Measurements from ENCODE around the gene UTF1. TPM values are rescaled to one million over a fixed set of nuclear protein-coding genes. Genes with fewer than 3 reads are reported as not detected.
"Not testable (repeated sequence)": the region's sequence is repeated elsewhere in the genome, so short reads cannot be mapped to it uniquely, and the experiment has no call there.

Gene UTF1
- total RNA-seq, 1 donor, result not detected

DNA sequence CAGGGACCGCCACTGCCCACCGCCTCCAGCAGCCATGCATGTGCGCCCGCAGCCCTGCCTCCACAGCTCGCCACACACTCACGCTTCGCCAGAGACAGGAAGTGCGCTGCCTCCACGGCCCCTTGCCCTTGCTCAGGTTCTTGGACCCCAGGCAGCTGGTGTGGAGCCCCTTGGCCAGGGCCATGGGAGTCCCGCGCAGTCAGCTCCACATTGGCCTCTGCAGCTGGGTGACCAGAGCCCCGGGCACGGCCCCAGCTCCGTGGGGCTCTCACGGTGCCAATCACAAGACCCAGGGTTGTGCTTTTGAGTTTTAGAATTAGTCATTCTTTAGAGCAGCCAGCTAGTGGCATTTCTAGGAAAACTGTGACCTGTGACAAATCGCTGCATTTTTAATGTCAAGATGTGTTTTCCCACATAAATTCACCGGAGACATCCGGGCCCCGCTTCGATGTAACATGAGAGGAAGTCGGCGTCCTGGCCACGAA, 4.3 kb upstream of the UTF1 start:
- Histone ChIP-seq H3K27me3 (ENCODE audit: insufficient read depth, low read length) (peaks cover 26% of the 10 kb centered on the region), H3K4me3 (ENCODE audit: low read length) (no peak overlapping the region), H3K4me1 (ENCODE audit: insufficient read depth, low read length) (no peaks in the 10 kb centered on the region), H3K9me3 (ENCODE audit: low read depth, low read length) (no peaks in the 10 kb centered on the region)

GRCh38 chr10:133226251-133226808, 3.7 kb upstream of the UTF1 start:
- Histone ChIP-seq H3K4me1 (ENCODE audit: insufficient read depth, low read length) (no peaks in the 10 kb centered on the region), H3K4me3 (ENCODE audit: low read length) (no peak overlapping the region), H3K9me3 (ENCODE audit: low read depth, low read length) (no peaks in the 10 kb centered on the region), H3K27me3 (ENCODE audit: insufficient read depth, low read length) (peaks cover 28% of the 10 kb centered on the region)

DNA sequence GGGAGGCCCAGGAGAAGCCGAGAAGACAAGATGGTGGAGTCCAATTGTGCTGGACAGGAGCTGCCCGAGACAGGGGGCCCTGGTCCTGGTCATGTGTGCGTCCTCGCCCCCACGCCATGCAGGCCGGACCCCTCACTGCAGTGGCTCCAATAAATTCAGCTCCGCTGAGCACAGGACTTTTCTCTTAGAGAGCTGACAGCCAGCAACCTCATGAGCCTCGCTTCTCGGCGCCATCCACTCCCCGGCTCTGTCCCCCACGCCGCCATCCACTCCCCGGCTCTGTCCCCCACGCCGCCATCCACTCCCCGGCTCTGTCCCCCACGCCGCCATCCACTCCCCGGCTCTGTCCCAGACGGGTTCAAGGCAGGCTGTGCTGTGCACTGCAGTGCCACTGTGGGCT, 2.8 kb upstream of the UTF1 start:
- H3K4me3 ChIP-seq (ENCODE audit: low read length), result no peak overlapping the region
- H3K27me3 ChIP-seq (ENCODE audit: insufficient read depth, low read length), result peaks cover 37% of the 10 kb centered on the region

DNA sequence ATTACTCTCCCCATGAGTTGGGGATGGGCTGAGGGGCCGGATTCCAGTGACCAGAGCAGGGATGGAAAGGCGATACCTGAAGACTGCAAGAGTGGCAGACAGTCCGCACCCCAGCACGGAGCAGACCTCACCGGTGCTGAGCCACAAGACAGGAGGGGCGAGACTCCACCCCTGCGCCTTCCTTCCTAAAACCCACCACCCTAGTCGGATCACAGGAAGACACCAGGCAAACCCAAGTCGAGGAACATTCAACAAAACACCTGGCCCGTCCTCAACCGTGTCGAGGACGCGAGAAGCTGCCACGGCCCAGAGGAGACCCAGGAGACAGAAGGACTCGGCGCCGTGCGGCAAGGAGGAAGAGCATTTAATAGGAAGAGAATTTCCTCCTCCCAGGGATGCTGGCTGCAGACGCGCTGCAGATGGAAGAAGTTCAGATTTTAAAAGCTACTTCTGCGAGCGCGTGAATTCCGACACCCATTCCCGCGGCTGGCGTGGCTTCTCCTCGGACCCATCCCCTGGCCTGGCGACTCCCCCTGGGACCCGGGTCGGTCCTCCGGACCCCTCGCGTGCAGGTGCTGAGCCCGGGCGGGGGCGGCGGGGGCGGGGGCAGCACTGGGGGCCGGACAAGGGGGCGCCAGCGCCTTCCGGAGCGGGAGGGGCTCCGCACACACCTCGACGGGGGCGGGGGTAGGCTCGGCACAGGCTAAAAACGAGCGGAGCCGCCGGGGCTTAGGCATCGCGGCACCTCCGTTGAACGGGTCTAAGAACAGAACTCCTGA, 563 bp upstream of the UTF1 start:
- Histone ChIP-seq H3K4me1 (ENCODE audit: insufficient read depth, low read length) (no peaks in the 10 kb centered on the region), H3K9me3 (ENCODE audit: low read depth, low read length) (no peaks in the 10 kb centered on the region), H3K4me3 (ENCODE audit: low read length) (no peak overlapping the region), H3K27me3 (ENCODE audit: insufficient read depth, low read length) (peaks cover 47% of the 10 kb centered on the region)

More for the DNA sequence above, 2.8 kb upstream of the UTF1 start:
- no peaks in the 10 kb centered on the region for H3K4me1 ChIP-seq (ENCODE audit: insufficient read depth, low read length)
- no peaks in the 10 kb centered on the region for H3K9me3 ChIP-seq (ENCODE audit: low read depth, low read length)

GRCh38 chr10:133230387-133231195, 574 bp downstream of the UTF1 start:
- Histone ChIP-seq H3K9me3 (ENCODE audit: low read depth, low read length) (no peaks in the 10 kb centered on the region), H3K4me1 (ENCODE audit: insufficient read depth, low read length) (peaks cover 7% of the 10 kb centered on the region), H3K27me3 (ENCODE audit: insufficient read depth, low read length) (peaks cover 47% of the 10 kb centered on the region), H3K4me3 (ENCODE audit: low read length) (no peak overlapping the region)

DNA sequence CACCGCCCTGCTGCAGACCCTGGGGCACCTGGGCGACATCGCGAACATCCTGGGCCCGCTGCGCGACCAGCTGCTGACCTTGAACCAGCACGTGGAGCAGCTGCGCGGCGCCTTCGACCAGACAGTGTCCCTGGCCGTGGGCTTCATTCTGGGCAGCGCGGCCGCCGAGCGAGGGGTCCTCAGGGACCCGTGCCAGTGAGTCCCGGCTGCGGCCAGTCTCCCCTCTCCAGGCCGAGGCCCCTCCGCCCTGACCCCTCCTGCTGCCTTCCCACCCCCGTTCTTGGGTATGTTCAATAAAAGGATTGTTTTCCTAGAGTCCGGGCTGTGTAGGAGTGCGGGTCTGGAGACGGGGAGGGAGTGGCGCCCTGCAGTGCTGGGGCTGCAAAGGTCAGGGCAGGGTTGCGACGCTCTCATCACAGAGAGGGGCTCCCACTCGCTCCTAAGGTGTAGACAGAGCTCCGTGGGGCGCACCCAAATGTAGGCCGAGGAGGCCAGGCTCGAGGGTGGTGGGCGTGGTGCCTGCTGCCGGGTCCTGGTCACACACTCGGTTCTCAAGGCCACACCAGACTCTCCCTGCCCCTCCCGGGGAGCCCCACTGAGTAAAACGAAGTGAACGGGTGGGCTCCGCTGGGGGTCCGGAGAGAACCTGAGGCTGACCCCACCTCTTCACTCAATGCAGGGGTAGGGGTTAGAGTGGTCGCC, 1.4 kb downstream of the UTF1 start:
- Histone ChIP-seq H3K9me3 (ENCODE audit: low read depth, low read length) (no peaks in the 10 kb centered on the region), H3K4me1 (ENCODE audit: insufficient read depth, low read length) (peaks cover 12% of the 10 kb centered on the region), H3K27me3 (ENCODE audit: insufficient read depth, low read length) (peaks cover 44% of the 10 kb centered on the region), H3K4me3 (ENCODE audit: low read length) (no peak overlapping the region)

DNA sequence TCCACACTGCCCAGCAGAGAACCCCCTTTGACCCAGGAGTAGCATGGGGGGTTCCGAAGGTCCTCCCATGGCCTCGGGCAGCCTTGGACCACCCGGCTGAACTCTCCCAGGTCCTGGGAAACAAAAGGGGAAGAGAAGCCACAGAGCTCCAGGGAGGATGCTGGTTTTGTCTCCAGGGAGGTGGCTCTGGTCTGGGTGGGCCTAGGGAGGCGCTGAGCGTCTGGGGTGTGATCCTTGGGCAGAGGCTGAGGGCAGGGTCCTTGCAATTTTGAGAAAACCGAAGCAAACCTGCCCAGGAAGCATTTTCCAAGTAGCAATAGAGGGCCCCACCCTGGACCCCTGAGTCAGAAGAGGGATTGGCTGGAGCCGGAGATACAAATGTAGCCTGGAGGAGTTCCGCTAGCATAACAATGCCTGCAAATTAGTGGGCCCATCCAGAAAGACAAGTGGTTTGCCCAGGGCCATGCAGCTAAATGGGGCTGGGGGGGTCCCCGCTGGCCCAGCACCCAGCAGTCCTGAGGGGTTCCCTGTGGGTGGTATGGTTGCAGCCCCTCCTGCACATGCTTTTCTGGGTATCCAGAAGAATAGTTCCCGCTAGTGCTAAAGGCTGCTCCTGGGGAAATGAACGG, 2.0 kb downstream of the UTF1 start:
- Histone ChIP-seq H3K4me1 (ENCODE audit: insufficient read depth, low read length) (peaks cover 19% of the 10 kb centered on the region), H3K4me3 (ENCODE audit: low read length) (no peak overlapping the region), H3K27me3 (ENCODE audit: insufficient read depth, low read length) (peaks cover 44% of the 10 kb centered on the region), H3K9me3 (ENCODE audit: low read depth, low read length) (no peaks in the 10 kb centered on the region)

DNA sequence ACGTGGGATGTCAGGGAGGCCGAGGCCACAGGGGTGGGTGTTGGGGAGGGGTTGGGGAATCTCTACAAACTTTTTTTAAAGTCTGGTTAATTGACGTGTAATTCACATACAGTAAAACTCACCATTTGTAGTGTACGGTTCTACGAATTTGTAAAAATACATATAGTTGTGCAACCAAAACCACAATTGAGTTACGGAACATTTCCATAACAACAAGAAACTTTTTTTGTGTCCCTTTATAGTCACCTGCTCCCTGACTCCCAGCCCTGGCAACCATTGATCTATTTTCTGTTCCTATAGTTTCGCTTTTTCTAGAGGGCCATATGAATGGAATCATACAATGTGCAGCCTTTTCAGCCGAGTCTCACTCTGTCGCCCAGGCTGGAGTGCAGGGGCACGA, 4.8 kb downstream of the UTF1 start:
- Histone ChIP-seq H3K27me3 (ENCODE audit: insufficient read depth, low read length) (peaks cover 51% of the 10 kb centered on the region), H3K4me1 (ENCODE audit: insufficient read depth, low read length) (peaks cover 26% of the 10 kb centered on the region)
- not testable (repeated sequence) for H3K4me3 ChIP-seq (ENCODE audit: low read length); H3K9me3 ChIP-seq (ENCODE audit: low read depth, low read length)

- Histone ChIP-seq H3K4me1 (ENCODE audit: insufficient read depth, low read length) (peaks cover 31% of the 10 kb centered on the region), H3K27me3 (ENCODE audit: insufficient read depth, low read length) (peaks cover 51% of the 10 kb centered on the region), H3K4me3 (ENCODE audit: low read length) (peak overlapping the region; percentile 13), H3K9me3 (ENCODE audit: low read depth, low read length) (no peaks in the 10 kb centered on the region)
Observed at GRCh38 chr10:133235265-133235855, 5.3 kb downstream of the UTF1 start.

- peaks cover 36% of the 10 kb centered on the region for H3K4me1 ChIP-seq (ENCODE audit: insufficient read depth, low read length)
- no peaks in the 10 kb centered on the region for H3K9me3 ChIP-seq (ENCODE audit: low read depth, low read length)
- H3K27me3 ChIP-seq (ENCODE audit: insufficient read depth, low read length), result peaks cover 52% of the 10 kb centered on the region
- H3K4me3 ChIP-seq (ENCODE audit: low read length), result peak overlapping the region; percentile 23
Observed at GRCh38 chr10:133235932-133236331, 5.9 kb downstream of the UTF1 start.

DNA sequence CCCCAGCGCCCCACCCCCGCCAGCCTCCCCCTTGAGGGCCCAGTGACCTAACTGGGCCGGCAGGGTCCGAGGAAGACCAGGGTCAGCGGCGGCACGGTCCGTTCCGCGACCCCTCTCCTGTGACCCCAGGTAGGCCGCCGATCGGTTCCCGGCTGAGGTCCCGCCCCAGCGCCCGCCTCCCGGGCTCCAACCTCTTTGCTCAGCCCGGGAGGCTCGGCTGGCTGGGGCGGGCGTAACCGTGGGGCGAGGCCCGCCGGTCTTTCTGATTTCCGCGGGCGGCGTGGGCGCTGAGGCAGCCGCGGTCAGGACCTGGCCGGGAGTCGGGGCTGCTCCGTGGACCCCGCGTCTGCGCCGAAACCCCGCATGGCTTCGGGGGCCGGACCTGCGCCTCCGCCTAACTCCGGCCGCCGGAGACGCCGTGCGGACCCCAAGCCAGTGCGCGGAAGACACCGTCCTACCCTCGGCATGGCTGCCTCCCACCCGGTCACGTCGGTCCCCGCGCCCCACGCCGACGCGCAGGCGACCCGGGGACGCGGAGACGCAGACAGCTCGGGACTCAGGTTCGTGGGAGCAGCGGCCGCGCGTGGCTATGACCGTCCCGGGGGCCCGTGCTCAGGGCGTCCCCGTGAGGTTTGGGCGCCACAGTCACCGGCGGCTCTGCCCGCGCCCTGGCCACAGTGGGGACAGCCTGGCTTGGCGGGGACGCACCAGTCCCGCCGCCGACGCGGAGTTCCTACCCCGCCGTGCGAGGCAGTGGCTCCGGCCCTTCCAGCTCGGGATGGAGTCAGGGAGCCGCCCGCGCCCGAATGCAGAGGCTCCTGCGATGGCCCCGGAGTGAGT, 6.6 kb downstream of the UTF1 start:
- Histone ChIP-seq H3K9me3 (ENCODE audit: low read depth, low read length) (no peaks in the 10 kb centered on the region), H3K4me1 (ENCODE audit: insufficient read depth, low read length) (peaks cover 43% of the 10 kb centered on the region), H3K4me3 (ENCODE audit: low read length) (peak overlapping the region; percentile 12), H3K27me3 (ENCODE audit: insufficient read depth, low read length) (peaks cover 51% of the 10 kb centered on the region)

- Histone ChIP-seq H3K4me1 (ENCODE audit: insufficient read depth, low read length) (peaks cover 49% of the 10 kb centered on the region), H3K4me3 (ENCODE audit: low read length) (no peak overlapping the region), H3K9me3 (ENCODE audit: low read depth, low read length) (no peaks in the 10 kb centered on the region), H3K27me3 (ENCODE audit: insufficient read depth, low read length) (peaks cover 46% of the 10 kb centered on the region)
Observed at GRCh38 chr10:133237241-133237587, 7.2 kb downstream of the UTF1 start.

- Histone ChIP-seq H3K9me3 (ENCODE audit: low read depth, low read length) (no peaks in the 10 kb centered on the region), H3K4me1 (ENCODE audit: insufficient read depth, low read length) (peaks cover 51% of the 10 kb centered on the region), H3K27me3 (ENCODE audit: insufficient read depth, low read length) (peaks cover 42% of the 10 kb centered on the region), H3K4me3 (ENCODE audit: low read length) (peak within 1 kb of the TSS; percentile 12)
Observed at GRCh38 chr10:133237588-133238465, 7.8 kb downstream of the UTF1 start, which contains the start of gene VENTX. Gene VENTX, plus strand, starts transcription at chr10:133237855. Its CDS starts 60 bp downstream, at chr10:133237915.

Measured in mononuclear cell (primary cell).